DMS53 treated with DMSO at 0.1 percent for 48 hours (cell line): ENCODE measurements around the gene TCF12.
"Not testable (repeated sequence)": the region's sequence is repeated elsewhere in the genome, so short reads cannot be mapped to it uniquely, and the experiment has no call there.

Experiments
- DNase-seq: peaks from one replicate; lab custom pipeline; 2025; ENCODE audit not compliant: unreplicated experiment; lab: John Stamatoyannopoulos, UW

The TCF12 gene

DNA sequence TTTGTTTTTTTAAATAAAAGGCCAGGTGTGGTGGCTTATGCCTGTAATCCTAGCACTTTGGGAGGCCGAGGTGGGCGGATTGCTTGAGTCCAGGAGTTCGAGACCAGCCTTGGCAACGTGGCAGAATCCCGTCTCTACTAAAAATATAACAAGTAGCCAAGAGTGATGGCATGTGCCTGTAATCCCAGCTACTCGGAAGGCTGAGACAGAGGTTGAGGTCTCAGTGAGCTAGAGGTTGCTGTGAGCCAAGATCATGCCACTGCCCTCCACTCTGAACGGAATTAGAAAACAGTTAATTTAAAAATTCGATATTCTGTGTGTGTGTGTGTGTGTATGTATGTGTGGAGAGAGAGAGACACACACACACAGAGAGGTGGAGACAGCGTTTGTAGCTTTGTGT lies 58.8 kb downstream of the TCF12 start:
- no peak for DNase-seq

DNA sequence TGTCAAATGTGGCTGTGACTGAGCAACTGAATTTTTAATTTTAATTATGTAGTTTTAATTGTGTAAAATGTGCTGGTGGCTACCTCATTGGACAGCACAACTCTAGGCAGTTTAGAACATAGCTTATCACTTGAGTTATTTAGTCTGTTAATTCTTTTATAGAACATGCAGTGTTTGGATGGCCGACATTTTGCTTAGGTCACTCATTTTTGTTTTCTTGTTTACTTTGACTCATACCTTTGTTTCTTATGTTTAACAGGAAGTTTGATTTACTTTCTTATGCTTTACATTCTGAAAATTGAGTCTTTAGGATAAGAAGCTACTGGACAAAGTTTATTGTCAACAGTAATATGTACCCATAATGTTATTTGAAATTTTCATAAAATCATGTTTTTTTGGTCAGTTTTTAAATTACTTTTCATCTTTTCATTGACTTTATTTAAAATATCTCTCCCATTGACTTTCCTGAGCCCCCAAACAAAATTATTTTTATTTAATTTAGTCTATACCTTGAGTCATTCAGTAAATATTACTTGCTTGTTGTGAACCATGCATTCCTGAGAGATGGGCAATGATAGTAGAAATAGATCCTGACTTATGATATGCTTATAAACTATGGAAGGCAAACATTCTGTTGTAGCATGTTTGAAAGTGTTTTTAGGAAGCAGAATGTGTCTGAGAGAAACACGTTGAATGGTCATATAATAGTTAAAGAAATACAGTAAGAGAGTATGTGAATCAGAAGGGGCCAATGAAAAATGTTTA lies 60.6 kb downstream of the TCF12 start:
- peak; percentile 58 for DNase-seq

DNA sequence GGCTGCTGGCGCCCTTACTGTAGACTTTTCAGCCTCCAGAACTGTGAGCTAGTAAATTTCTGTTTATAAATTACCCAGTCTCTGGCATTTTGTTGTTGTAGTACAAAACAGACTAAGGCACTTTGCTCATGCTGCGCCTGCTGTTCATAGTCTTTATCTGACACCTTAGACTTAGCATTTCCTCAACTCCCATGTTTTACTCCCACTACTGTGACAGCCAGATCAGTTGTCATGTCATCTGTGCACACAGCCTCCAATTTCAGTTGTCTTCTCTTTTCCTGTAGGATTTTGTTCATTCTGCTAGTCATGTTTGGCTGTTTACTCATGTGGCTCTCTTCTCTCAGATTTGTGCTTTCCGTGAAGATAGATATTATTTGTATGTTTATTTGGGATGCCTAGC lies 62.0 kb downstream of the TCF12 start:
- no peak for DNase-seq

DNA sequence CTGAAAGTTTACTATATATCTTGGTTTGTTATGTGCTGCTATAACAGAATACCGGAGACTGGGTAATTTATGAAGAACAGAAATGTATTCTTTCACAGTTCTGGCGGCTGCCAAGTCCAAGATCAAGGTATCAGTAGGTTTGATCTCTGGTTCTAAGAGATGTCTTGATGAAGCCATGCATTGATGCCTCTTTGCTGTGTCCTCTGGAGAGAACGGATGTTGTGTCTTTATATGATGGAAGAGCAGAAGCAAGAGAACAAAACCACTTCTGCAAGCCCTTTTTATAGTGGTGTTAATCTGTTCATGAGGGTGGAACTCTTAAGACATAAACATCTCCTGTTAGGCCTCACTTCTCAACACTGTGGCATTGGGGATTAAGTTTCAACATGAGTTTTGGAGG lies 62.7 kb downstream of the TCF12 start:
- no peak for DNase-seq

DNA sequence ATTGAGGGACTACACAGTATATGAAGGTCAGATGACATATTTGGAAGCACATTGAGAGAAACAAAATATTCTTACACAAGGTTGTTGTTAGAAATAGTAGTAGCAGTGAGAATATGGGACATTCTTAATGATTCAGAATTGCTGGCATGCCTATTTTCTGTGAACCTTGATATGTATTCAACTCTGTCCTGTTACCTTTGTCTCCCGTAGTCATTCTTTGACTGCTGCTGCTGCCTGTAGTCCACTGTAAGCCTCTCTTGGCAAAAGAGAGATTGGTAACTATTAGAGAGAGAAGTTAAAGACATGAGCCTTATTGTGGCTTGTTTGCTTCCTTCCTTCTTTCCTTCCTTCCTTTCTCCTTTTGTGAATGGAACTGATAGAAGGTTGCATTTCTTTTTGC lies 64.5 kb downstream of the TCF12 start:
- no peak for DNase-seq

DNA sequence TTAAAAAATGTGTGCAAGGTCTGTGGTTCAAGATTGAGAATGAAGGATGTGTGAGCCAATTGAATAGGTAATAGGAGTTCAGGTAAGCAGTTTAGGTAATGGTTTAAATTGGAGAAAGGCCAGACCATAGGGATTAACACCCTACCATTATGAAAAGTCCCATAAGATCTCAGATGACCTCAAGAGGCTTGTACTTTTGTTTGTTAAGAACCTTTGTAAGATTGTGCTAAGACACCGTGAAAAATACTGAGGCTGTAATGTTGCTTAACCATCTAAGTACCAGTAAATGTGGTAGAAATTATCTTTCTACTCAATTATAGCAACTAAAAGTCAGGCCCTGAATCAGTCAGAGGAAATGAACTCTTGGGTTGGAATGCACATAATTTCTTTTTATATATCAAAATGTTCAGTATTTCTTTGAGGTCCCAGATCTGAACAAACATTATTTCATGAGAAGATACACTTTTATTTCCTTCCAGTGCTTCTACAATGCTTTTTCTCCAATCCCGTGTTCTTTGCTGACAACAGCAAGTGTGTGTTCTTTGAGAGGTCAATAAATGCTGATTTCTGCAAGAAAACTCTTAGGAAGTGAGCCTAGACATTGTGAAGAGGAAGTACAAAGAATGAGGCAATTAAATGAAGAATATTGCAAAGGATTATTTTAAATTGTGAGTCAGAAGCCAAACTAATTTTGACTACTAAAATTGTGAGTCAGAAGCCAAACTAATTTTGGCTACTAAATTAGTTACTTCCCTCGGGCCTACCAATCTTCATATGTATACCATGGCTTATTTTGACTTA lies 66.4 kb downstream of the TCF12 start:
- no peak for DNase-seq

DNA sequence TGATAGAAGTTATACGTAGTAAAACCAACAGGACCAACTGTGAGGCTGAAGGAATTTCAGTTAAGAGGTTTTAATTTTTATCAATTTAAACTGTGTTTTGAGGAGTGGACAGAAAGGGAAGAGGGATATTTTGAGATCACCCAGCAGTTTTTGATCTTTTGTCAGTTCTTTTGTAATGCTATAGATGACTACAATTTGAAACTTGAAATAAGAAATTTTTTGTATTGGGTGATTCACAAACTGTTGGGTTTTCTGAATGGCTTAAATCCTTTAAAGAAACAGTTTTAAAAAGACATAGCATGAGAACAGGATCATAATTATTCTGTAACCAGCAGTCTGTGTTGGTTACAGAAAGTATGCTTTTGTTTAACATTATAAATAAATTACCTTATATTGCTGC lies 67.4 kb downstream of the TCF12 start:
- no peak for DNase-seq

DNA sequence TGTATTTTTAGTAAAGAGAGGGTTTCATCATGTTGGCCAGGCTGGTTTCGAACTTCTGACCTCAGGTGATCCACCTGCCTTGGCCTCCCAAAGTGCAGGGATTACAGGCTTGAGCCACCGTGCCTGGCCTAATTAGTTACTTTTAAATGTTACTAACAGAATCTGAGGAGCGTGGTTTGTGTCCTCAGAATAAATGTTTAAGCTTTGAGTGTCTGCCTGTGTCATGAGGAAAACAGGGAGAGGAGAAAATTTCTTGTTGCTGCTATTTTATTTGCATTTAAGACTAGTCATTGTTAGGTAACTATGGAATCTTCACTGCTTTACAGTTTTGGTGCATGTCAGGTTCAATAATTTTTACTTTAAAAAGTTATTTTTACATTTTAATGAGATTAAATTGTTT lies 68.8 kb downstream of the TCF12 start:
- DNase-seq = no peak

DNA sequence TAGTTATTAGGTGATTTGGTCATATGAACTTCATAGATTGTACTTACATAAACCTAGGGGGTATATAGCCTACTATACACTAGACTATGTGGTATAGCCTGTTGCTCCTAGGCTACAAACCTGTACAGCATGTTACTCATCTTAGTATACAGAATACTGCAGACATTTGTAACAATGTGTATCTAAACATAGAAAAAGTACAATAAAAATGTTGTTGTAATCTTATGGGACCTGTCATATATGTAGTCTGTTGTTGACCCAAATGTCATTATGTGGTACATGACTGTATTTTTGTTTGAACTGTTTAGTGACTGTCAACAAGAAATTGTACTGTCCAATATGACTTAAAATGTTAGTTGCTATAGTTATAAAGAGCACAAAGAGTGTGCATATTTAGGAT lies 69.8 kb downstream of the TCF12 start:
- DNase-seq = no peak

DNA sequence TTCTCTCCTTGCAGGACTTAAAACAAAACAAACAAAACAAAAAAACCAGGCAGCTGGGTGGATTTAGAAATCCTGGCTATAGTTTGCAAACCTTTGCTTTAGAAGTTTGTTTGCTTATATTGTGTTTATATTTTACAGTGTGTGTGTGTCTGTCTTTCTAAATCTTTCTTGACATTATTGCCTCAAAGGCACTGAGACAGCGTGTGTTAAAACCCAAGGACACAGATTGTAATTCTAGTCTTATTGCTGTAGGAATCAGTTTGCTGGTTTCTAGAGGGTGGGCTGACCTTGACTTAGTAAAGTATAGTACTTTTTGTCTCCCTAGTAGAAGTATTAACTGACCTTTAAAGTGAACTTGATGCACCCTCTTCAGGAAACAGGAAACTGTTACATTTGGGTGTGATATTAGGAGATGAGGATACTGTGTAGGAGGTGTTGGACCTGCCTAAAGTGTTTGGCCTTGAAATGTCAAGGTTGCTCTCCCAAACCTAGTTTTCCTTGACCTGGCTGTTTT lies 71.0 kb downstream of the TCF12 start:
- no peak for DNase-seq

DNA sequence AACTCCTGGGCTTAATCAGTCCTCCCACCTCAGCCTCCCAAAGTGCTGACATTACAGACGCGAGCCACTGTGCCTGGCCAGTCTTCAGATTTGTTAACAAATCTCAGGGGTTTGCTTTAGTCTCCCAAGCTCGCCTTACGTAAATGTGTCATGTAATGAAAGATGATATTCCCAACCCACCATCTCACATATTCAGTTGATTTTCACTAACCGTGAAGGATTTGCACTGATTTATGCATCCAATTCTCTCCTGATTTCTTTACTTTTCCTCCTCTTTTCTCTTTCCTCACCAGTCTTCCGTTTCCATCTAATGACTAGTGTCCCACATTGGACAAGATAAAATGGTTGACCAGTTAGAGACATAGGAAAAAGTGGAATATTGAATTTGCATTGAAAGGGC lies 72.6 kb downstream of the TCF12 start:
- no peak for DNase-seq

DNA sequence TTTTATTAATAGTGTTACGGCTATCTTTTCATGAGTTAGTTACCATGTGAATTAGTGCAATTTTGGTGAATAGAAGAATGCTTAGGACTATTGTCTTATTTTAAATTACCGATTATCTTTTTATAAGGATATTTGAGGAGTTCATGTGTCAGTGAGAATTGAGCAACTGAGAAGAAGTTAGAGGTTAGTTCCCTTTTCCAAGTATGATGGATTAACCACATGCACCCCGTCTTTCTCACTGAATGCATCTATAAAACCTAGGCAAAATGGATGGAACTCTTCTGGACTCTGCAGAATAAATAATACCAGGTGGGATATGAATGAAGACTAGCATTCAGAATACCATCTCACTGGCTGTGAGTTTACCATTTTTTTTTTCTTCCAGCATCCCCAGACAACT lies 74.3 kb downstream of the TCF12 start:
- DNase-seq = no peak

DNA sequence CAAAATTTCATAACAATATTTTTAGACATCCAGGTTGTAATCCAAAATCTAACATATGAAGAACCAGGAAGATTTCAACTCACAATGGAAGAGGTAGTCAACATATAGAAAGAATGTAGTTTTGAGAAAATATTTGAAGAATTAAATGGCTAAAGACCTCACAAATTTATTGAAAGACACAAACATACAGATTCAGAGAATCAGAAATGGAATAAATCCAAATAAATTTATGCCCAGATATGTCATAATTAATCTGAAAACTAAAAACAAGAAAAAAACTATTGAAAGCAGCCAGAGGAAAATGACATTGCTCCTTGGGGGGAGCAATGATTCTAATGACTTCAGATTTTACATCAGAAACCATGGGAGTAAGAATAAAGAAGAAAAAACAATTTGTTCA lies 75.8 kb downstream of the TCF12 start:
- no peak for DNase-seq

DNA sequence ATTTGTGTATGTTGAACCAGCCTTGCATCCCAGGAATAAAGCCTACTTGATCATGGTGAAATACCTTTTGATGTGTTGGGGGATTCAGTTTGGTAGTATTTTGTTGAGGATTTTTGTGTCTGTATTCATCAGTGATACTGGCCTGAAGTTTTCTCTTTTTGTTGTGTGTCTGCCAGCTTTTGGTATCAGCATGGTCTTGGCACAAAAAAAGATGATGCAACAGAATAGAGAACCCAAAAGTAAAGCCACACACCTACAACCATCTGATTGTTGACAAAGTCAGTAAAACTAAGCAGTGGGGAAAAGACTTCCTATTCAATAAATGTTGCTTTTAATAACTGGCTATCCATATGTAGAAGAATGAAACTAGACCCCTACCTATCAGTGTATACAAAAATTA lies 77.6 kb downstream of the TCF12 start:
- no peak for DNase-seq

DNA sequence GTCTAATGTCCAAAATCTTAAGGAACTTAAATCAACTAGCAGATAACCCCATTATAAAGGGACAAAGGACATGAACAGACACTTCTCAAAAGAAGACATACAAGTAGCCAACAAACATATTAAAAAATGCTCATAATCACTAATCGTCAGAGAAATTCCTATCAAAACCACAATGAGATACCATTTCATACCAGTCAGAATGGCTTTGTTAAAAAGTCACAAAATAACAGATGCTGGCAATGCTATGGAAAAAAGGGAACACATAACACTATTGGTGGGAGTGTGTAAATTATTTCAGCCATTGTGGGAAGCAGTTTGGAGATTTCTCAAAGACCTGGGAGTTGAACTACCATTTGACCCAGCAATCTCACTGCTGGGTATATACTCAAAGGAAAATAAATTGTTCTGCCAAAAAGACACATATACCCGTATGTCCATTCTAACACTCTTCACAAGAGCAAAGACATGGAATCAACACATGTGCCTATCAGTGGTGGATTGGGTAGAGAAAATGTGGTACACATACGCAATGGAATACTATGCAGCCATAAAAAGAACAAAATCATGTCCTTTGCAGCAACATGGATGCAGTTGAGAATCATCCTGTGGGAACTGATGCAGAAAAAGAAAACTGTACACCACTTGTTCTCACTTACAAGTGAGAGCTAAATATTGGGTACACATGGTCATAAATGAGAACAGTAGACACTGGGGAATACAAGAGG lies 78.5 kb downstream of the TCF12 start:
- no peak for DNase-seq

DNA sequence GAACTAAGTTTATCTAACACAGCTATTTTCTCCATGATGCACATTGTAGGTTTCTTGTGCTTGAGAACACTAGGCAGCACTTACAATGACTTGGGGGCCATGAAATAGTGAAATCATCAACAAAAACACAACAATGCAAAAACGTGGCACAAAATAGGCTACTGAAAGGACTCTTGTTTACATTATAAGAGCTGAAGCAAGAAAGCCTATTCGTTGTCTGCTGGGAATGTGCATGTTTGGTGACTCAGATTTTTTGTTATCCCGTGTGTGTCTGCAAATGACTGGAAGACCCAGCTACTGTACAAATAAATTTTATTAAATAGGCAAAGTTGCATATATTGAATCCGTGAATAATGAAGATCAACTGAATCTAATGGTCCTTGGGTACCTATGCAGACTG lies 85.0 kb downstream of the TCF12 start:
- DNase-seq = no peak

DNA sequence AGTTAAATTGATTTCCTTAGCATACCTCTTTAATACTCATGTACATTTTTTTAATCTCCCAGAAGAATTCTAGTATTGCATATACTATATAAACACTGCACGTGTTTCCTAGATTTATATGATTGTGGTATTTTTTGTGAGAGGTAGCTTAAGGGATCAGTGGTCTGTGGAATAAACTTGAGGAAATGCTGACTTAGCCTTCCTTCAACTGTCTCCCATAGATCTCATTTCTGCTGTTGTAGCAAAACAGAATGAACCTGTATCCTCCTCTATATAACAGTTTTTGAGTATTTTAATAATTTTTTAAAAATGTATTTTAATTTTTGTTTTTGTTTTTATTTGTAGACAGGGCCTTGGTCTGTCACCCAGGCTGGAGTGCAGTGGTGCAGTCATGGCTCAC lies 86.8 kb downstream of the TCF12 start:
- DNase-seq = no peak

DNA sequence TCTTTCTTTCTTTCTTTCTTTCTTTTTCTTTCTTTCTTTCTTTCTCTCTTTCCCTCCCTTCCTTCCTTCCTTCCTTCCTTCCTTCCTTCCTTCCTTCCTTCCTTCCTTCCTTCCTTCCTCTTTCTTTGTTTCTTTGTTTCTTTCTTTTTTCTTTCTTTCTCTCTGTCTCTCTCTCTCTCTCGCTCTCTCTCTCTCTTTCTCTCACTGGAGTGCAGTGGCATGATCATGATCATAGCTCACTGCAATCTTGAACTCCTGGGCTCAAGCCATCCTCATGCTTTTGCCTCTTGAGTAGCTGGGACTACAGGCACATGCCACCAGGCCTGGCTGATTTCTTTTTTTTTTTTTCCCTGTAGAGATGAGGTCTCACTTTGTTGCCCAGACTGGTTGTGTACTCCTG lies 89.4 kb downstream of the TCF12 start:
- not testable (repeated sequence) for DNase-seq

DNA sequence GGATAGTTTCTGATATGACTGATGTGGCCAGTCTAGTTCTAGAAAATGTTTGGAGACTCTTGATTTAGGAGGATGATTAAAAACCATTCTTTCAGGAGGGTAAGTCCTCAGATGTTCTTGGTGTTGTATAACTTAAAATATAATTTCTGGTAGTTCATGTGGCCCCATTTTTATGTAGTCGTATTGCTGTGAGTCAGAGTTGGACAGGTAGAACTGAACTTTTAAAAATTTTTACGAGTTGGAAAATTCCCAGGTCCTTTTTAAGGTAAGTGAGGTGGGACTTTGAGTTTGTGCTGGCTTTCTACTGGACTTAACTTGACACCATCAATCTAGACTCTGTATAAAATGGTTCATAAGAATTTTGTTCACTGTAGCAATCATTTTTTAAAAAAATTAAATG lies 92.3 kb downstream of the TCF12 start:
- no peak for DNase-seq

DNA sequence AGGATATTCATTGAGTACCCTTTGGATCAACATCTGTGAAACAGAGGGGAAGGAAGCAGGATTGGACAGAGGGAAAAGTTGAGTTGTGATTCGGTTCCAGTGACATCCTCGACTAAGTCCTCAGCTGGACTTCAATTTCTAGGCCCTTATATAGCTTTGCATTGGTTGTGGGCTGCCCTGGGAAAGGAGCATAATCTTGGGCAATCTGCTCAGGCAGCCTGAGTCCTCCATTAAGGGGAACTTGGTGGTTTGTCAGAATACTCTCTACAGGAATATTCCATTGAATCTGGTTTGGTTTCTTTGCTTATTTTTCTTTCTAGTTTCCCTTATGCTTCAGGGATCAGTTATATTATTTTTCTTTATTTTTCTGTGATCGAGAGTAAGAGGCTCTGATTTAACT lies 94.1 kb downstream of the TCF12 start:
- DNase-seq = no peak

DNA sequence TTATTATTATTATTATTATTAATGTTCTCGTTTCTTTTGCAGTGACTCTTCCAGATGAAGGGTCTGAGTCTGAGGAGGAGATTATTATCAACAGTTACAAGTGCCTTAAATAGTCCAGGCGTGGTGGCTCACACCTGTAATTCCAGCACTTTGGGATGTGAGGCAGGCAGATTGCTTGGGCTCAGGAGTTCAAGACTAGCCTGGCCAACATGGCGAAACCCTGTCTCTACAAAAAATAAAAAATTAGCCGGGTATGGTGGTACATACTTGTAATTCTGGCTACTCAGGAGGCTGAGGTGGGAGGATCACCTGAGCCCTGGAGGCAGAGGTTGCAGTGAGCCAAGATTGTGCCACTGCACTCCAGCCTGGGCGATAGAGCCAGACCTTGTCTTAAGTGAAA lies 96.5 kb downstream of the TCF12 start:
- DNase-seq = not testable (repeated sequence)

DNA sequence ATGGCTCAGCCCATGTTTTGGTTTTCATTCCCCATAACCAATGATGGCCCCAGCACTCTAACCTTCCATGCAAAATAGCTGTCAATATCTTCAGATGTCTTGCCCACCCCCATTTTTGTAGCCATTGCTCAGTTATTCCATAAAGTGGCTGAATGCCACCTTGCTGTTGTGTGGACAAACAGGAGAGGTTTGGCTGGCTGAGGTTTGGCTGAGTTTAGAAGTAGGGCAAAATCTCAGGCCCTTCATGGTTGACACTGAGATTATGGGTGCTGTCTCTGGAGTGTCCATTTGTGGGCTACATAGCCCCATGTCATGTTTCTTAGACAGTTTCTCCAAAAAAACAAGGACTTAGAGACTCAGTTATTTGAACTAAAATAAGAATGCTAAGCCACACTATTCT lies 96.9 kb downstream of the TCF12 start:
- DNase-seq = no peak
